Measurements from ENCODE around the gene ALDH1A1. TPM values are rescaled to one million over a fixed set of nuclear protein-coding genes. Genes with fewer than 3 reads are reported as not detected.

The ALDH1A1 gene
- total RNA-seq, 3 donors from 2014 or later (not counting 1 experiment from before 2014, with no cell fraction given): 0.57 to 1.7 TPM; not detected in 1

GRCh38 chr9:72891043-72891442 lies 61.8 kb downstream of the ALDH1A1 start:
- Mint-ChIP-seq H3K9me3 (no peaks in the 10 kb centered on the region), H3K27me3 (ENCODE audit: low read depth in 2 of 2) (peaks cover 0 to 3% of the 10 kb centered on the region in 2 donors), H3K4me1 (no peaks in the 10 kb centered on the region), H3K4me3 (no peak overlapping the region), H3K36me3 (no peaks in the 10 kb centered on the region), H3K27ac (no peak overlapping the region)
- no peak for DNase-seq
- WGBS (ENCODE audit: insufficient coverage): 50% methylated on average over 1 of the region's 2 CpGs
- Histone ChIP-seq H3K36me3 (ENCODE audit: control insufficient read depth, insufficient read depth, low read length) (no peaks in the 10 kb centered on the region), H3K27me3 (ENCODE audit: control insufficient read depth, insufficient read depth, low read length) (no peaks in the 10 kb centered on the region), H3K27ac (ENCODE audit: low read length) (no peak overlapping the region), H3K9me3 (ENCODE audit: control insufficient read depth, insufficient read depth, low read length) (no peaks in the 10 kb centered on the region), H3K4me3 (ENCODE audit: low read length) (no peak overlapping the region), H3K4me1 (ENCODE audit: control insufficient read depth, insufficient read depth, low read length) (no peaks in the 10 kb centered on the region)
- no peak for TF ChIP-seq CTCF (IDR thresholded peaks at IDR 0.05)
- no peak for ATAC-seq
- intact Hi-C loops (cut with micrococcal nuclease): no loop called here

- intact Hi-C loops (cut with micrococcal nuclease): no loop called here
- no peak overlapping the region for H3K4me3 ChIP-seq (ENCODE audit: low read length)
- no peaks in the 10 kb centered on the region for H3K9me3 ChIP-seq (ENCODE audit: control insufficient read depth, insufficient read depth, low read length)
- Mint-ChIP-seq H3K27me3 (ENCODE audit: low read depth in 2 of 2) (peaks cover 0 to 3% of the 10 kb centered on the region in 2 donors), H3K4me3 (no peak overlapping the region), H3K36me3 (no peaks in the 10 kb centered on the region), H3K4me1 (no peaks in the 10 kb centered on the region), H3K9me3 (no peaks in the 10 kb centered on the region), H3K27ac (no peak overlapping the region)
- DNase-seq (no peak), ATAC-seq (no peak)
- H3K27ac ChIP-seq (ENCODE audit: low read length): no peak overlapping the region
- 94% methylated on average over 2 of the region's 2 CpGs for WGBS (ENCODE audit: insufficient coverage)
- no peak for TF ChIP-seq CTCF (IDR thresholded peaks at IDR 0.05)
- H3K4me1 ChIP-seq (ENCODE audit: control insufficient read depth, insufficient read depth, low read length): no peaks in the 10 kb centered on the region
- H3K27me3 ChIP-seq (ENCODE audit: control insufficient read depth, insufficient read depth, low read length): no peaks in the 10 kb centered on the region
- no peaks in the 10 kb centered on the region for H3K36me3 ChIP-seq (ENCODE audit: control insufficient read depth, insufficient read depth, low read length)
Observed at GRCh38 chr9:72888943-72889342, 63.9 kb downstream of the ALDH1A1 start.

- Histone ChIP-seq H3K27ac (ENCODE audit: low read length) (no peak overlapping the region), H3K27me3 (ENCODE audit: control insufficient read depth, insufficient read depth, low read length) (no peaks in the 10 kb centered on the region), H3K36me3 (ENCODE audit: control insufficient read depth, insufficient read depth, low read length) (no peaks in the 10 kb centered on the region), H3K4me1 (ENCODE audit: control insufficient read depth, insufficient read depth, low read length) (no peaks in the 10 kb centered on the region), H3K9me3 (ENCODE audit: control insufficient read depth, insufficient read depth, low read length) (no peaks in the 10 kb centered on the region), H3K4me3 (ENCODE audit: low read length) (no peak overlapping the region)
- intact Hi-C loops (cut with micrococcal nuclease): no loop called here
- TF ChIP-seq CTCF (IDR thresholded peaks at IDR 0.05): no peak
- H3K4me1 Mint-ChIP-seq: no peaks in the 10 kb centered on the region
- no peaks in the 10 kb centered on the region for H3K36me3 Mint-ChIP-seq
- H3K9me3 Mint-ChIP-seq: no peaks in the 10 kb centered on the region
- ATAC-seq: no peak
- H3K4me3 Mint-ChIP-seq: no peak overlapping the region
- H3K27me3 Mint-ChIP-seq (ENCODE audit: low read depth in 2 of 2): peaks cover 0 to 3% of the 10 kb centered on the region in 2 donors
- DNase-seq: no peak
- no CpG with 5 or more reads among the region's 2 CpGs for WGBS (ENCODE audit: insufficient coverage)
- H3K27ac Mint-ChIP-seq: no peak overlapping the region
Observed at GRCh38 chr9:72888067-72888466, 64.8 kb downstream of the ALDH1A1 start.

- Histone ChIP-seq H3K4me1 (ENCODE audit: control insufficient read depth, insufficient read depth, low read length) (no peaks in the 10 kb centered on the region), H3K27me3 (ENCODE audit: control insufficient read depth, insufficient read depth, low read length) (no peaks in the 10 kb centered on the region), H3K36me3 (ENCODE audit: control insufficient read depth, insufficient read depth, low read length) (no peaks in the 10 kb centered on the region), H3K27ac (ENCODE audit: low read length) (no peak overlapping the region), H3K9me3 (ENCODE audit: control insufficient read depth, insufficient read depth, low read length) (no peaks in the 10 kb centered on the region), H3K4me3 (ENCODE audit: low read length) (no peak overlapping the region)
- no peak for TF ChIP-seq CTCF (IDR thresholded peaks at IDR 0.05)
- H3K36me3 Mint-ChIP-seq: no peaks in the 10 kb centered on the region
- H3K4me3 Mint-ChIP-seq: no peak overlapping the region
- H3K9me3 Mint-ChIP-seq: no peaks in the 10 kb centered on the region
- H3K4me1 Mint-ChIP-seq: no peaks in the 10 kb centered on the region
- intact Hi-C loops (cut with micrococcal nuclease): no loop called here
- DNase-seq (no peak), ATAC-seq (no peak)
- 78% methylated on average over 1 of the region's 1 CpG for WGBS (ENCODE audit: insufficient coverage)
- no peak overlapping the region for H3K27ac Mint-ChIP-seq
- H3K27me3 Mint-ChIP-seq (ENCODE audit: low read depth in 2 of 2): no peaks in the 10 kb centered on the region
Observed at GRCh38 chr9:72886386-72886785, 66.5 kb downstream of the ALDH1A1 start.

All from natural killer cell (primary cell).